HepG2 (cell line): Measurements from ENCODE around the gene BANP. TPM values are rescaled to one million over a fixed set of nuclear protein-coding genes. Genes with fewer than 3 reads are reported as not detected.

Experiments used
- CAMTA2 ChIP-seq: sonication (generic); formaldehyde crosslinking; IDR thresholded peaks from 2 replicates; pipeline ENCODE4 v1.4.0; 2020; ENCODE audit warnings: mild to moderate bottlenecking, missing genetic modification reagents, borderline replicate concordance
- FOXA1 ChIP-seq, 2 experiments: fragments of 450-650 bp in 1 of 2; sonication (generic) in 1 of 2; formaldehyde crosslinking in 1 of 2; IDR thresholded peaks; 2 replicates each; pipeline versions ENCODE4 v1.4.0 to v1.6.1; 2016 to 2020; ENCODE audit warnings: missing genetic modification reagents in 1 of 2
- HMGA1 ChIP-seq: sonication (generic); formaldehyde crosslinking; conservative IDR thresholded peaks from 2 replicates; pipeline ENCODE4 v1.4.0; 2020; ENCODE audit warnings: missing genetic modification reagents
- KLF9 ChIP-seq: IDR thresholded peaks from 2 replicates; pipeline ENCODE4 v1.6.1; 2016; ENCODE audit warnings: low read depth
- KMT2B ChIP-seq: IDR thresholded peaks from 2 replicates; pipeline ENCODE4 v1.6.1; 2016; ENCODE audit warnings: missing genetic modification reagents, missing compliant biosample characterization
- PRPF4 ChIP-seq: fragments of 200-400 bp; formaldehyde crosslinking; IDR thresholded peaks from 2 replicates; pipeline ENCODE4 v1.6.1; 2016; ENCODE audit warnings: low read length, low read depth; ENCODE audit not compliant: poor library complexity, severe bottlenecking
- SMARCC2 ChIP-seq: fragments of 450-650 bp; IDR thresholded peaks from 2 replicates; pipeline ENCODE4 v1.6.1; 2017; ENCODE audit warnings: antibody characterized with exemption, mild to moderate bottlenecking
- THAP11 ChIP-seq: IDR thresholded peaks from 2 replicates; pipeline ENCODE4 v1.6.1; 2016; ENCODE audit warnings: missing biosample characterization, missing genetic modification reagents
- U2AF1 ChIP-seq: fragments of 200-400 bp; formaldehyde crosslinking; optimal IDR thresholded peaks from 2 replicates; pipeline ENCODE3; 2017; ENCODE audit warnings: mild to moderate bottlenecking, low read depth, low read length
- YEATS4 ChIP-seq: sonication (generic); formaldehyde crosslinking; IDR thresholded peaks from 2 replicates; pipeline ENCODE4 v1.4.0; 2020; ENCODE audit warnings: missing genetic modification reagents, borderline replicate concordance
- ZIK1 ChIP-seq: sonication (generic); formaldehyde crosslinking; IDR thresholded peaks from 2 replicates; pipeline ENCODE4 v1.5.0; 2020; ENCODE audit warnings: mild to moderate bottlenecking, low read depth, missing genetic modification reagents, borderline replicate concordance
- ZNF549 ChIP-seq: sonication (generic); formaldehyde crosslinking; IDR thresholded peaks from 2 replicates; pipeline ENCODE4 v1.5.0; 2020; ENCODE audit warnings: missing genetic modification reagents
- ZNF552 ChIP-seq: sonication (generic); formaldehyde crosslinking; IDR thresholded peaks from 2 replicates; pipeline ENCODE4 v1.9.0; 2022; ENCODE audit warnings: missing genetic modification reagents, mild to moderate bottlenecking, borderline replicate concordance
- ZNF674 ChIP-seq: sonication (generic); formaldehyde crosslinking; IDR thresholded peaks from 2 replicates; pipeline ENCODE4 v1.5.0; 2020; ENCODE audit warnings: low read depth, mild to moderate bottlenecking, missing genetic modification reagents
- ZNF703 ChIP-seq: sonication (generic); formaldehyde crosslinking; IDR thresholded peaks from 2 replicates; pipeline ENCODE4 v1.5.1; 2020; ENCODE audit warnings: missing genetic modification reagents, mild to moderate bottlenecking, moderate library complexity, borderline replicate concordance
- ZNF746 ChIP-seq: sonication (generic); formaldehyde crosslinking; IDR thresholded peaks from 2 replicates; pipeline ENCODE4 v1.8.0; 2022; ENCODE audit warnings: mild to moderate bottlenecking, missing genetic modification reagents
- ZNF747 ChIP-seq: sonication (generic); formaldehyde crosslinking; IDR thresholded peaks from 2 replicates; pipeline ENCODE4 v1.8.1; 2023; ENCODE audit warnings: missing genetic modification reagents, mild to moderate bottlenecking, borderline replicate concordance
- ZNF775 ChIP-seq: sonication (generic); formaldehyde crosslinking; IDR thresholded peaks from 2 replicates; pipeline ENCODE4 v1.4.0; 2020; ENCODE audit warnings: missing genetic modification reagents, mild to moderate bottlenecking, moderate library complexity, borderline replicate concordance
- polyA plus RNA-seq, 8 experiments: library from polyadenylated mRNA; depleted of rRNA in 3 of 8; stranded (reverse) in 7 of 8; unstranded in 1 of 8; fragments of >200 nt; fragmentation: Illumina TruSeq in 4 of 8; extraction: Trizol in 4 of 8; gene quantifications; 2 replicates each; pipeline versions ENCODE4 v1.2.1 to v1.2.3, GENCODE V29; 2011 to 2016; ENCODE audit warnings: low read depth in 4 of 8, missing spikeins in 1 of 8, mixed read lengths in 1 of 8; ENCODE audit not compliant: insufficient read depth in 1 of 8
- total RNA-seq, 5 experiments: library from RNA; depleted of rRNA; stranded (reverse); fragments of >200 nt; fragmentation: Illumina TruSeq; extraction: Trizol; gene quantifications; 2 replicates each; pipeline ENCODE4 v1.2.3, GENCODE V29; 2016; ENCODE audit warnings: low read depth in 1 of 5
- TF ChIP-seq, protein P1 (sequence below): sonication (generic); formaldehyde crosslinking; conservative IDR thresholded peaks from 2 replicates; pipeline ENCODE4 v1.4.0; 2020; ENCODE audit warnings: missing genetic modification reagents
- TF ChIP-seq, protein P2 (sequence below), 2 experiments: IDR thresholded peaks; 2 replicates each; pipeline ENCODE4 v1.6.1; 2011 to 2012; ENCODE audit warnings: low read length in 2 of 2, borderline replicate concordance in 1 of 2, low read depth in 1 of 2, mild to moderate bottlenecking in 1 of 2, moderate library complexity in 1 of 2
- TF ChIP-seq, protein P3 (sequence below): sonication (generic); formaldehyde crosslinking; IDR thresholded peaks from 2 replicates; pipeline ENCODE4 v1.5.0; 2020; ENCODE audit warnings: mild to moderate bottlenecking, missing genetic modification reagents

Gene BANP
- total and polyA plus RNA-seq, 2 of the 13 experiments (the other 11 are each of a cell fraction or from before 2014, with no cell fraction given) = 20.2 to 23.8 TPM

DNA sequence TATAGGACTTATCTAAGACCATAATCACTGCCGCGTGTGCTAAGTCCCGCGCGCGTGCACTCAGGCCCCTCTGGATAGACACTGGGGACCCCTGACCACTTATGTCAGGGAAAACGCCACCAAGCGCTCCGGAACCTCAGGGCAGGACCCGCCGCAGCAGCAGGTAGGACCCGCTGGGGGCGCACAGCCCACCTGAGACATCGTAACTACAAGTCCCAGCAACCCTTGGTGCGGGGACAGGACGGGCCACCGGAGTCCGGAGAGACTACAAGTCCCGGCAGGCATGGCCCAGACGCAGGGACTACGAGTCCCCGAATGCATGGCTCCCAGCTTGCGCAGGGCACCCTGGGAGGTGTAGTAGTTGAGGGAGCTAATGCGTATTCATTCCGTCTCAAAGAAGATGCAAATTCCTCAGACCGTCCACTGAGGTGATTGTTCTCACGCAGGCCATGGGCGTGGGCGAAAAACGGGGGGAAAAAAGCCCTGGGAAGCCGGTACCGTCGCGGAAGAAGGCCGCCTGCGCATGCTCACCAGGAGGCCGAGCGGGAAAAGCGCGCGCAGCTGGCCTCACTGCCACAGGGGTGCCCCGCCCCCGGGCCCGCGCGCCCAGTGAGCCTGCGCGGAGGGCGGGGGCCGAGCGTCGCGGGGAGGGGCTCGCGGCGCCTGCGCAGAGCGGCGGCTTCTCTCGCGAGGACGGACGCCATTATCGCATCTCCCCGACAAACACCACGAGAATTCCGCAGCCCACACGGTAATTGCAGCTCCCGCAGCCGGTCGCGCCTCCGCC, at the start of gene BANP (continued):
- TF ChIP-seq, protein P1, sequence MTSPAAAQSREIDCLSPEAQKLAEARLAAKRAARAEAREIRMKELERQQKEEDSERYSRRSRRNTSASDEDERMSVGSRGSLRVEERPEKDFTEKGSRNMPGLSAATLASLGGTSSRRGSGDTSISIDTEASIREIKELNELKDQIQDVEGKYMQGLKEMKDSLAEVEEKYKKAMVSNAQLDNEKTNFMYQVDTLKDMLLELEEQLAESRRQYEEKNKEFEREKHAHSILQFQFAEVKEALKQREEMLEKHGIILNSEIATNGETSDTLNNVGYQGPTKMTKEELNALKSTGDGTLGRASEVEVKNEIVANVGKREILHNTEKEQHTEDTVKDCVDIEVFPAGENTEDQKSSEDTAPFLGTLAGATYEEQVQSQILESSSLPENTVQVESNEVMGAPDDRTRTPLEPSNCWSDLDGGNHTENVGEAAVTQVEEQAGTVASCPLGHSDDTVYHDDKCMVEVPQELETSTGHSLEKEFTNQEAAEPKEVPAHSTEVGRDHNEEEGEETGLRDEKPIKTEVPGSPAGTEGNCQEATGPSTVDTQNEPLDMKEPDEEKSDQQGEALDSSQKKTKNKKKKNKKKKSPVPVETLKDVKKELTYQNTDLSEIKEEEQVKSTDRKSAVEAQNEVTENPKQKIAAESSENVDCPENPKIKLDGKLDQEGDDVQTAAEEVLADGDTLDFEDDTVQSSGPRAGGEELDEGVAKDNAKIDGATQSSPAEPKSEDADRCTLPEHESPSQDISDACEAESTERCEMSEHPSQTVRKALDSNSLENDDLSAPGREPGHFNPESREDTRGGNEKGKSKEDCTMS (CRISPR knock-in tag) = no peak
- TF ChIP-seq, protein P2, sequence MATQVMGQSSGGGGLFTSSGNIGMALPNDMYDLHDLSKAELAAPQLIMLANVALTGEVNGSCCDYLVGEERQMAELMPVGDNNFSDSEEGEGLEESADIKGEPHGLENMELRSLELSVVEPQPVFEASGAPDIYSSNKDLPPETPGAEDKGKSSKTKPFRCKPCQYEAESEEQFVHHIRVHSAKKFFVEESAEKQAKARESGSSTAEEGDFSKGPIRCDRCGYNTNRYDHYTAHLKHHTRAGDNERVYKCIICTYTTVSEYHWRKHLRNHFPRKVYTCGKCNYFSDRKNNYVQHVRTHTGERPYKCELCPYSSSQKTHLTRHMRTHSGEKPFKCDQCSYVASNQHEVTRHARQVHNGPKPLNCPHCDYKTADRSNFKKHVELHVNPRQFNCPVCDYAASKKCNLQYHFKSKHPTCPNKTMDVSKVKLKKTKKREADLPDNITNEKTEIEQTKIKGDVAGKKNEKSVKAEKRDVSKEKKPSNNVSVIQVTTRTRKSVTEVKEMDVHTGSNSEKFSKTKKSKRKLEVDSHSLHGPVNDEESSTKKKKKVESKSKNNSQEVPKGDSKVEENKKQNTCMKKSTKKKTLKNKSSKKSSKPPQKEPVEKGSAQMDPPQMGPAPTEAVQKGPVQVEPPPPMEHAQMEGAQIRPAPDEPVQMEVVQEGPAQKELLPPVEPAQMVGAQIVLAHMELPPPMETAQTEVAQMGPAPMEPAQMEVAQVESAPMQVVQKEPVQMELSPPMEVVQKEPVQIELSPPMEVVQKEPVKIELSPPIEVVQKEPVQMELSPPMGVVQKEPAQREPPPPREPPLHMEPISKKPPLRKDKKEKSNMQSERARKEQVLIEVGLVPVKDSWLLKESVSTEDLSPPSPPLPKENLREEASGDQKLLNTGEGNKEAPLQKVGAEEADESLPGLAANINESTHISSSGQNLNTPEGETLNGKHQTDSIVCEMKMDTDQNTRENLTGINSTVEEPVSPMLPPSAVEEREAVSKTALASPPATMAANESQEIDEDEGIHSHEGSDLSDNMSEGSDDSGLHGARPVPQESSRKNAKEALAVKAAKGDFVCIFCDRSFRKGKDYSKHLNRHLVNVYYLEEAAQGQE (IDR thresholded peaks at IDR 0.05; ENCODE audit: borderline replicate concordance in 1 of 2, low read depth in 1 of 2, low read length in 2 of 2) = no peak
- TF ChIP-seq THAP11 (CRISPR knock-in tag) (peak; percentile 99), ZIK1 (CRISPR knock-in tag) (no peak; the same call in none of the 2 replicates), ZNF674 (CRISPR knock-in tag) (no peak), SMARCC2 (no peak), KMT2B (CRISPR knock-in tag) (peak; percentile 85), ZNF703 (CRISPR knock-in tag) (no peak; the same call in 1 of the 2 replicates), ZNF549 (CRISPR knock-in tag) (0 out of 2 replicates have a peak, but pooled peaks have one; percentile 55), PRPF4 (no peak), CAMTA2 (CRISPR knock-in tag) (no peak), ZNF747 (CRISPR knock-in tag) (peak; percentile 61), ZNF775 (CRISPR knock-in tag) (0 out of 2 replicates have a peak, but pooled peaks have one; percentile 82), KLF9 (peak; percentile 92), ZNF746 (0 out of 2 replicates have a peak, but pooled peaks have one; percentile 19), ZNF552 (CRISPR knock-in tag) (no peak; the same call in 1 of the 2 replicates), U2AF1 (peak; percentile 96), HMGA1 (CRISPR knock-in tag) (no peak), YEATS4 (CRISPR knock-in tag) (peak; percentile 91), FOXA1 (IDR thresholded peaks at IDR 0.05) (no peak), FOXA1 (CRISPR knock-in tag; IDR thresholded peaks at IDR 0.05) (peak; percentile 40; the same call in 1 of the 2 replicates)
- TF ChIP-seq, protein P3, sequence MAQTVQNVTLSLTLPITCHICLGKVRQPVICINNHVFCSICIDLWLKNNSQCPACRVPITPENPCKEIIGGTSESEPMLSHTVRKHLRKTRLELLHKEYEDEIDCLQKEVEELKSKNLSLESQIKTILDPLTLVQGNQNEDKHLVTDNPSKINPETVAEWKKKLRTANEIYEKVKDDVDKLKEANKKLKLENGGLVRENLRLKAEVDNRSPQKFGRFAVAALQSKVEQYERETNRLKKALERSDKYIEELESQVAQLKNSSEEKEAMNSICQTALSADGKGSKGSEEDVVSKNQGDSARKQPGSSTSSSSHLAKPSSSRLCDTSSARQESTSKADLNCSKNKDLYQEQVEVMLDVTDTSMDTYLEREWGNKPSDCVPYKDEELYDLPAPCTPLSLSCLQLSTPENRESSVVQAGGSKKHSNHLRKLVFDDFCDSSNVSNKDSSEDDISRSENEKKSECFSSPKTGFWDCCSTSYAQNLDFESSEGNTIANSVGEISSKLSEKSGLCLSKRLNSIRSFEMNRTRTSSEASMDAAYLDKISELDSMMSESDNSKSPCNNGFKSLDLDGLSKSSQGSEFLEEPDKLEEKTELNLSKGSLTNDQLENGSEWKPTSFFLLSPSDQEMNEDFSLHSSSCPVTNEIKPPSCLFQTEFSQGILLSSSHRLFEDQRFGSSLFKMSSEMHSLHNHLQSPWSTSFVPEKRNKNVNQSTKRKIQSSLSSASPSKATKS (CRISPR knock-in tag) = no peak
